ENCODE results near the gene FBXL17.

FBXL17 gene

GRCh38 chr5:107826311-107827000, 555.4 kb downstream of the FBXL17 start:
- H3K9ac ChIP-seq (ENCODE audit: low read length) = no peak overlapping the region

DNA sequence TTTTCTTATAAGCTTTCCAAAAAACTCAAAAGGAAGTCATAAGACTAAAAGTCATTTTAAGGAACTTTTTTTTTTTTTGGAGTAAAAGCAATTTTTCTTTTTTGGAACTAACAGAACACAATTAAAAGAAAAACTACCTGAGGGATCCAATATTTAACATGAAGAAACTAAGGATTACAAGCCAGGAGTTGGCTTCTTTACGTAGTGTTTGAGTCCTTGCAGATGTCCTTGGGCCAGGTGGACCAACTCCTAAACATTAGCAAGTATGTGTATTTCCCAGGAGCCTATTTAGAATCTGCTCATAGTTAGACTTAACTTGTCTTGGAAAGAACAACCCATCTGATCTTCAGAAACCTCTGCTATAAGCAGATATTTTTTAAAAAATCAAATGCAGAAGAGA, 557.1 kb downstream of the FBXL17 start:
- DNase-seq (ENCODE audit: low read depth) = no peak
- Histone ChIP-seq H3K36me3 (ENCODE audit: control insufficient read depth, insufficient read depth, low read length, severe bottlenecking) (no peaks in the 10 kb centered on the region), H3K4me3 (ENCODE audit: low read length) (no peak overlapping the region), H3K9ac (ENCODE audit: low read length) (no peak overlapping the region), H3K9me3 (ENCODE audit: control insufficient read depth, low read length) (no peaks in the 10 kb centered on the region), H3K27me3 (replicated peaks; ENCODE audit: control insufficient read depth, insufficient read depth, low read length) (no peaks in the 10 kb centered on the region), H3K4me1 (ENCODE audit: control insufficient read depth, insufficient read depth, low read length) (no peaks in the 10 kb centered on the region)

More at GRCh38 chr5:107826311-107827000, 555.4 kb downstream of the FBXL17 start:
- H3K9me3 ChIP-seq (ENCODE audit: control insufficient read depth, low read length) = no peaks in the 10 kb centered on the region
- no peaks in the 10 kb centered on the region for H3K4me1 ChIP-seq (ENCODE audit: control insufficient read depth, insufficient read depth, low read length)
- DNase-seq (ENCODE audit: low read depth) = no peak
- no peaks in the 10 kb centered on the region for H3K27me3 ChIP-seq (replicated peaks; ENCODE audit: control insufficient read depth, insufficient read depth, low read length)
- H3K36me3 ChIP-seq (ENCODE audit: control insufficient read depth, insufficient read depth, low read length, severe bottlenecking) = no peaks in the 10 kb centered on the region
- H3K4me3 ChIP-seq (ENCODE audit: low read length) = no peak overlapping the region

DNA sequence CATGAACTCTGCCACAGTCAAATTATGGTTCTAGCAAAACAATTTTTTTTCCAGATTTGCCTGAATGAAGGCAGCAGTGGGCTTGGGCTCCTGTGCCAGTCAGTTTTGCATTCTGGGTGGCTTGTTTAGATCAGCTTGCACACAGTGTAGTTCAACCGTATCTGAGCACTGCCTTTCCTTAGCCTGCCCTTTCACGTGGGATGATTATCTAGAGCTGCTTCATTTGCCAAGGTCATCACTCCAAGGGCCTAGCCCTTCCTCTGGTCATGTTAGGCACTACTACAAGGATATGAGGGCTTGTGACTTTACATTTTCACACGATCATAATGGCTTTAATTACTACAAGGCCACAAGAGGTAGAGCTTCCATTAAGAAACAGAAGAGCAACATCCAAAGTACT, 560.6 kb downstream of the FBXL17 start:
- Histone ChIP-seq H3K4me1 (ENCODE audit: control insufficient read depth, insufficient read depth, low read length) (no peaks in the 10 kb centered on the region), H3K4me3 (ENCODE audit: low read length) (no peak overlapping the region), H3K36me3 (ENCODE audit: control insufficient read depth, insufficient read depth, low read length, severe bottlenecking) (no peaks in the 10 kb centered on the region), H3K27me3 (replicated peaks; ENCODE audit: control insufficient read depth, insufficient read depth, low read length) (no peaks in the 10 kb centered on the region), H3K9ac (ENCODE audit: low read length) (no peak overlapping the region), H3K9me3 (ENCODE audit: control insufficient read depth, low read length) (no peaks in the 10 kb centered on the region)
- DNase-seq (ENCODE audit: low read depth) = no peak

- no peaks in the 10 kb centered on the region for H3K9me3 ChIP-seq (ENCODE audit: control insufficient read depth, low read length)
- no peak overlapping the region for H3K9ac ChIP-seq (ENCODE audit: low read length)
- no peak overlapping the region for H3K4me3 ChIP-seq (ENCODE audit: low read length)
- H3K27me3 ChIP-seq (replicated peaks; ENCODE audit: control insufficient read depth, insufficient read depth, low read length) = no peaks in the 10 kb centered on the region
- no peaks in the 10 kb centered on the region for H3K4me1 ChIP-seq (ENCODE audit: control insufficient read depth, insufficient read depth, low read length)
- no peak for DNase-seq (ENCODE audit: low read depth)
- H3K36me3 ChIP-seq (ENCODE audit: control insufficient read depth, insufficient read depth, low read length, severe bottlenecking) = no peaks in the 10 kb centered on the region
These were observed 561.5 kb downstream of the FBXL17 start for GRCh38 chr5:107820429-107820828.

GRCh38 chr5:107817951-107818350, 563.9 kb downstream of the FBXL17 start:
- Histone ChIP-seq H3K36me3 (ENCODE audit: control insufficient read depth, insufficient read depth, low read length, severe bottlenecking) (no peaks in the 10 kb centered on the region), H3K9me3 (ENCODE audit: control insufficient read depth, low read length) (no peaks in the 10 kb centered on the region), H3K9ac (ENCODE audit: low read length) (no peak overlapping the region), H3K4me3 (ENCODE audit: low read length) (no peak overlapping the region), H3K27me3 (replicated peaks; ENCODE audit: control insufficient read depth, insufficient read depth, low read length) (no peaks in the 10 kb centered on the region), H3K4me1 (ENCODE audit: control insufficient read depth, insufficient read depth, low read length) (no peaks in the 10 kb centered on the region)
- no peak for DNase-seq (ENCODE audit: low read depth)

DNA sequence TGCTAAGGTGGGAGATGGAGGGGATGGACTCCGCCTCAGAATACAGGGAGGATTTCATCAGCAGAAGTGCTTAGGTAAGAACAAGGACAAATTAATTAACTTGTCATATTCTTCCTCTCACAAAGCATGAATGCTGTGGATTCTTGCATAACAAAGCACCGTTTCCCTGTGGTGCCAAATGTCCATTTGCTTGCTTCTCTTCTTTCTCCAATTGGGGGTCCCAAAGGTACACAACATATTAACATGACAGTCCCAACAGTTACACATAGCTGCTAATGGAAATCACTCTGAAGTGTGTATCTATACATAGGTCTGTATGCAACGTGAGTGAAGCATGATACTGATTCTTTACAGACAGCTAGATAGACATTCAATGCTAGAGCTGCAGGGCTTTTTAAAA, 564.5 kb downstream of the FBXL17 start:
- Histone ChIP-seq H3K4me3 (ENCODE audit: low read length) (no peak overlapping the region), H3K36me3 (ENCODE audit: control insufficient read depth, insufficient read depth, low read length, severe bottlenecking) (no peaks in the 10 kb centered on the region), H3K9me3 (ENCODE audit: control insufficient read depth, low read length) (no peaks in the 10 kb centered on the region), H3K27me3 (replicated peaks; ENCODE audit: control insufficient read depth, insufficient read depth, low read length) (no peaks in the 10 kb centered on the region), H3K9ac (ENCODE audit: low read length) (no peak overlapping the region), H3K4me1 (ENCODE audit: control insufficient read depth, insufficient read depth, low read length) (no peaks in the 10 kb centered on the region)
- DNase-seq (ENCODE audit: low read depth) = no peak

DNA sequence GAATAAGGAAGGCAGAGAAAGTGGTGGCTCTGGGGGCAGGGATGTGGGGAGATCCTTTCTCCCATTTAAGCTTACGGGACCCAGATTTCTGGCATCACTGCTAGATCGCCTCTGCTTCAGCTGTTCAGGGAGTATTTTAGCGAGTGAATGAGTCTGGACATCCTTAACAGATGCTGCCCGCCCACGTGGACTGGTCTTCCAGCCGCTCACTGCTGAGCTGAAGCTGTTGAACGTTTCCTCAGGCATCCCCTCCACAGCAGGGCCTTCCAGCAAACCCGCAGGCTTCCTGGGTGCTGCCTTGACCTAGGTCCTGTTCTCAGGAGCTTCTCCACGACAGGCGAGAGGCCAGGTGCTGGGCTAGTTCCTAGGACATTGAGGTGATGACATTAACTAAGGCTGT, 566.8 kb downstream of the FBXL17 start:
- Histone ChIP-seq H3K9ac (ENCODE audit: low read length) (no peak overlapping the region), H3K9me3 (ENCODE audit: control insufficient read depth, low read length) (no peaks in the 10 kb centered on the region), H3K4me3 (ENCODE audit: low read length) (no peak overlapping the region), H3K4me1 (ENCODE audit: control insufficient read depth, insufficient read depth, low read length) (no peaks in the 10 kb centered on the region), H3K27me3 (replicated peaks; ENCODE audit: control insufficient read depth, insufficient read depth, low read length) (no peaks in the 10 kb centered on the region), H3K36me3 (ENCODE audit: control insufficient read depth, insufficient read depth, low read length, severe bottlenecking) (no peaks in the 10 kb centered on the region)
- DNase-seq (ENCODE audit: low read depth) = no peak

- DNase-seq (ENCODE audit: low read depth) = no peak
These were observed 567.6 kb downstream of the FBXL17 start for GRCh38 chr5:107814183-107814827.

GRCh38 chr5:107813559-107813958, 568.3 kb downstream of the FBXL17 start:
- H3K36me3 ChIP-seq (ENCODE audit: control insufficient read depth, insufficient read depth, low read length, severe bottlenecking) = no peaks in the 10 kb centered on the region
- H3K4me1 ChIP-seq (ENCODE audit: control insufficient read depth, insufficient read depth, low read length) = no peaks in the 10 kb centered on the region

More at GRCh38 chr5:107814183-107814827, 567.6 kb downstream of the FBXL17 start:
- Histone ChIP-seq H3K9ac (ENCODE audit: low read length) (no peak overlapping the region), H3K4me1 (ENCODE audit: control insufficient read depth, insufficient read depth, low read length) (no peaks in the 10 kb centered on the region), H3K4me3 (ENCODE audit: low read length) (no peak overlapping the region), H3K36me3 (ENCODE audit: control insufficient read depth, insufficient read depth, low read length, severe bottlenecking) (no peaks in the 10 kb centered on the region), H3K27me3 (replicated peaks; ENCODE audit: control insufficient read depth, insufficient read depth, low read length) (no peaks in the 10 kb centered on the region), H3K9me3 (ENCODE audit: control insufficient read depth, low read length) (no peaks in the 10 kb centered on the region)

GRCh38 chr5:107812570-107813141, 569.2 kb downstream of the FBXL17 start:
- Histone ChIP-seq H3K36me3 (ENCODE audit: control insufficient read depth, insufficient read depth, low read length, severe bottlenecking) (no peaks in the 10 kb centered on the region), H3K9me3 (ENCODE audit: control insufficient read depth, low read length) (no peaks in the 10 kb centered on the region), H3K9ac (ENCODE audit: low read length) (no peak overlapping the region), H3K4me3 (ENCODE audit: low read length) (no peak overlapping the region), H3K4me1 (ENCODE audit: control insufficient read depth, insufficient read depth, low read length) (no peaks in the 10 kb centered on the region), H3K27me3 (replicated peaks; ENCODE audit: control insufficient read depth, insufficient read depth, low read length) (no peaks in the 10 kb centered on the region)
- peak; percentile 76 for DNase-seq (ENCODE audit: low read depth)

More at GRCh38 chr5:107813559-107813958, 568.3 kb downstream of the FBXL17 start:
- H3K9me3 ChIP-seq (ENCODE audit: control insufficient read depth, low read length) = no peaks in the 10 kb centered on the region
- no peaks in the 10 kb centered on the region for H3K27me3 ChIP-seq (replicated peaks; ENCODE audit: control insufficient read depth, insufficient read depth, low read length)
- no peak overlapping the region for H3K9ac ChIP-seq (ENCODE audit: low read length)
- DNase-seq (ENCODE audit: low read depth) = no peak
- no peak overlapping the region for H3K4me3 ChIP-seq (ENCODE audit: low read length)

DNA sequence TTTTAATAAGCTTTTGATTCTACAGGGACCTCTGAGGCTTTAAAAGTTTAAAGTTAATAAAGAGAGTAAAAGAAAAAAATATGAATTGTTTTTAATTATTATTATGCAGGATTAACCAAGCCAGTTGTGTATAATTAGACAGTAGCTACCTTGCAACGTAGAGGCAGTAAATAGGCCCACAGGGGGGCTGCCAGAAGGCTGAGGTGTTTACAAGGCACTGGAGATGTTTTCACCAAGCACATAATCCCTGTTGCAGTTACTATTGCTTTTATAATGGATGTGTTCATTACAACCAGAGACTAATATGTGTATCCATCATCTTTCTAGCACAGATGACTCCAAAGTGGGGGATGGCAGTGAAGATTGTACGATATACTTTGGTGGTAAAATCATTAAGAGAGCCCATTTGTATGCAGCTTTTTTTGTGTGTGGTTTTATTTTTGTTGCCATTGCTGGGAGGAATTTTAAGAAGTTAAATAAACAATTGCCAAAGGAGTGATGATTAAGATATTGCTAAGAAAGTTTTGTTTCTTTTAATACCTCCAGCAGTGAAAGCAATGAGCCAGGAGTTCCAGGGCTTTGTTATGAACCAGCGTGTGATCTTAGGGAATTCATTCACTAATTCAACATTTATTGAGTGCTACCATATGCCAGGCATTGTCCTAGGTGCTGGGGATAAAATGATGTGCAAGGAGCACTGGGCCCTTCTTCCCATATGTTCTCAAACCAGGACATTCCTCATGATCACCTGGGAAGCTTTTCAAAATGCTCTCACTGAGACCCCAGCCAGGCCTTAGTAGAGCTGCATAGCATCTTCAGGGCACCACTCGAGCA, 572.5 kb downstream of the FBXL17 start:
- H3K9ac ChIP-seq (ENCODE audit: low read length) = no peak overlapping the region
- H3K4me1 ChIP-seq (ENCODE audit: control insufficient read depth, insufficient read depth, low read length) = no peaks in the 10 kb centered on the region
- H3K4me3 ChIP-seq (ENCODE audit: low read length) = no peak overlapping the region
- peak; percentile 35 for DNase-seq (ENCODE audit: low read depth)
- H3K9me3 ChIP-seq (ENCODE audit: control insufficient read depth, low read length) = no peaks in the 10 kb centered on the region
- no peaks in the 10 kb centered on the region for H3K36me3 ChIP-seq (ENCODE audit: control insufficient read depth, insufficient read depth, low read length, severe bottlenecking)
- H3K27me3 ChIP-seq (replicated peaks; ENCODE audit: control insufficient read depth, insufficient read depth, low read length) = no peaks in the 10 kb centered on the region
